DMS53 treated with DMSO at 0.1 percent for 48 hours (cell line): ENCODE results near the gene ABR.
A peak's percentile ranks its signal among the peaks of the same experiment; 100 is the strongest.
"Not testable (repeated sequence)": the region's sequence is repeated elsewhere in the genome, so short reads cannot be mapped to it uniquely, and the experiment has no call there.

Experiments used
- DNase-seq: peaks from one replicate; lab custom pipeline; 2025; ENCODE audit not compliant: unreplicated experiment; lab: John Stamatoyannopoulos, UW

The ABR gene

GRCh38 chr17:1150863-1151600, 28.7 kb downstream of the ABR start:
- DNase-seq = no peak

- no peak for DNase-seq
These were observed 29.9 kb downstream of the ABR start for GRCh38 chr17:1149869-1150268.

- peak; percentile 20 for DNase-seq
These were observed 32.1 kb downstream of the ABR start for GRCh38 chr17:1147664-1148063.

- no peak for DNase-seq
These were observed 33.1 kb downstream of the ABR start for GRCh38 chr17:1146561-1147265.

GRCh38 chr17:1145311-1145986, 34.3 kb downstream of the ABR start:
- DNase-seq = no peak

GRCh38 chr17:1144162-1144561, 35.6 kb downstream of the ABR start:
- no peak for DNase-seq

- DNase-seq = no peak
These were observed 36.2 kb downstream of the ABR start for GRCh38 chr17:1143573-1143972.

GRCh38 chr17:1142561-1142971, 37.2 kb downstream of the ABR start:
- DNase-seq = no peak

GRCh38 chr17:1137465-1137894, 42.3 kb downstream of the ABR start:
- peak; percentile 80 for DNase-seq

GRCh38 chr17:1136748-1137147, 43.0 kb downstream of the ABR start:
- no peak for DNase-seq

- DNase-seq = no peak
These were observed 45.0 kb downstream of the ABR start for GRCh38 chr17:1134634-1135324.

- no peak for DNase-seq
These were observed 49.6 kb downstream of the ABR start for GRCh38 chr17:1130191-1130590.

GRCh38 chr17:1128463-1128862, 51.3 kb downstream of the ABR start:
- DNase-seq = not testable (repeated sequence)

- no peak for DNase-seq
These were observed 52.8 kb downstream of the ABR start for GRCh38 chr17:1126801-1127550.

GRCh38 chr17:1126250-1126797, 53.5 kb downstream of the ABR start:
- DNase-seq = no peak

- no peak for DNase-seq
These were observed 54.0 kb downstream of the ABR start for GRCh38 chr17:1125788-1126145.

- DNase-seq = no peak
These were observed 54.6 kb downstream of the ABR start for GRCh38 chr17:1124896-1125787.

- DNase-seq = no peak
These were observed 55.7 kb downstream of the ABR start for GRCh38 chr17:1123921-1124715.

- DNase-seq = no peak
These were observed 56.4 kb downstream of the ABR start for GRCh38 chr17:1123393-1123831.
